Lower leg skin (tissue), 4 donors: ENCODE data around the gene HSPG2. TPM values are rescaled to one million over a fixed set of nuclear protein-coding genes. Genes with fewer than 3 reads are reported as not detected.

Source experiments
- DNase-seq, 2 donors: peaks; one replicate each; pipeline ENCODE4 v3.0.0-alpha.2; 2019; ENCODE audit warnings: low spot score in 2 of 2
- H3K4me3 ChIP-seq: fragments of 200-600 bp; sonication (generic); 2 replicates; pipeline ENCODE4 v1.5.1; 2017; ENCODE audit warnings: mild to moderate bottlenecking, low read depth; ENCODE audit not compliant: poor library complexity, severe bottlenecking
- POLR2A ChIP-seq, 2 donors: fragments of 450-650 bp; IDR thresholded peaks; one replicate each; pipeline ENCODE4 v1.6.1; 2016 to 2017; ENCODE audit warnings: antibody characterized with exemption in 2 of 2, mild to moderate bottlenecking in 1 of 2, moderate library complexity in 1 of 2
- WGBS, 2 donors: methylation state at CpG; one replicate each; pipeline ENCODE4 v1.1.5; 2018; 5-methylcytosine and 5-hydroxymethylcytosine counted together
- intact Hi-C: fragments of 100-400 bp; cut with DNase I; formaldehyde crosslinking; loops from one replicate; pipeline ENCODE4 v1.15.0; 2023; ENCODE audit warnings: low total_unique reads
- total RNA-seq, 4 donors: library from RNA; depleted of rRNA; stranded (reverse); fragments of >200 nt; gene quantifications; one replicate each; pipeline ENCODE4 v1.1.0, GENCODE V29; 2016
- TF ChIP-seq, protein P1 (sequence below), 3 donors: fragments of 450-650 bp; IDR thresholded peaks; one replicate each; pipeline ENCODE4 v1.5.1; 2016; ENCODE audit warnings: antibody characterized with exemption in 3 of 3, mild to moderate bottlenecking in 3 of 3, moderate library complexity in 2 of 3

HSPG2 gene
- total RNA-seq, 4 donors from 2014 or later, result 67.9 to 171 (median 99.6) TPM

GRCh38 chr1:21876267-21876666 lies 60.8 kb downstream of the HSPG2 start:
- 90 to 93% methylated on average over 16 of the region's 16 CpGs for WGBS, 2 donors
- no peak overlapping the region for H3K4me3 ChIP-seq
- intact Hi-C loops, result no loop called here
- TF ChIP-seq, protein P1, sequence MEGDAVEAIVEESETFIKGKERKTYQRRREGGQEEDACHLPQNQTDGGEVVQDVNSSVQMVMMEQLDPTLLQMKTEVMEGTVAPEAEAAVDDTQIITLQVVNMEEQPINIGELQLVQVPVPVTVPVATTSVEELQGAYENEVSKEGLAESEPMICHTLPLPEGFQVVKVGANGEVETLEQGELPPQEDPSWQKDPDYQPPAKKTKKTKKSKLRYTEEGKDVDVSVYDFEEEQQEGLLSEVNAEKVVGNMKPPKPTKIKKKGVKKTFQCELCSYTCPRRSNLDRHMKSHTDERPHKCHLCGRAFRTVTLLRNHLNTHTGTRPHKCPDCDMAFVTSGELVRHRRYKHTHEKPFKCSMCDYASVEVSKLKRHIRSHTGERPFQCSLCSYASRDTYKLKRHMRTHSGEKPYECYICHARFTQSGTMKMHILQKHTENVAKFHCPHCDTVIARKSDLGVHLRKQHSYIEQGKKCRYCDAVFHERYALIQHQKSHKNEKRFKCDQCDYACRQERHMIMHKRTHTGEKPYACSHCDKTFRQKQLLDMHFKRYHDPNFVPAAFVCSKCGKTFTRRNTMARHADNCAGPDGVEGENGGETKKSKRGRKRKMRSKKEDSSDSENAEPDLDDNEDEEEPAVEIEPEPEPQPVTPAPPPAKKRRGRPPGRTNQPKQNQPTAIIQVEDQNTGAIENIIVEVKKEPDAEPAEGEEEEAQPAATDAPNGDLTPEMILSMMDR (IDR thresholded peaks at IDR 0.05), result no peak
- TF ChIP-seq POLR2A (IDR thresholded peaks at IDR 0.05), result no peak
- no peak for DNase-seq

DNA sequence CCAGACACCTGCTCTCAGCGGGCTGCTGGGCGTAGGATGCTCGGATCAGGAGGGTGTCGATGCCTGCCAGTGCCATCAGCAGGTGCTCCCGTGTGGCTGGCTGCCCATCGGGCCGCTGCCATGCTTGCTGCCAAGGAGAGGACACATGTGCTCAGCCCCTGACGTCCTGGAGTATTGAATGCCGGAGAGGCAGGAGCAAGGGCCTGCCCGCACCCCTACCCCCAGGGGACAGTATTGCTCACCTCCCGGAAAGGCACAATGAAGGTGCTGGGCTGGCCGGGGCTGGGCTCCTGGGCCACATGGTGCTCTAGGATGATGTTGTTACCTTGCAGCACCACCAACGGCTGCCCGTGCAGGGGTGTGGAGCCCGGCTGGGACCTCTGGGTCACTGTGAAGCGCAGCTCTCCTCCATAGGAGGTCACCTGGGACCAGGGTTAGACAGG lies 61.5 kb downstream of the HSPG2 start:
- no peak overlapping the region for H3K4me3 ChIP-seq
- no peak for DNase-seq
- intact Hi-C loops, result no loop called here
- TF ChIP-seq POLR2A (IDR thresholded peaks at IDR 0.05), result no peak
- TF ChIP-seq, protein P1 (IDR thresholded peaks at IDR 0.05), result no peak
- whole genome bisulfite sequencing, 2 donors, result 83 to 85% methylated on average over 5 to 16 of the region's 16 CpGs

GRCh38 chr1:21874778-21875547 lies 62.1 kb downstream of the HSPG2 start:
- 72 to 80% methylated on average over 15 to 24 of the region's 24 CpGs for WGBS, 2 donors
- no peak for DNase-seq

DNA sequence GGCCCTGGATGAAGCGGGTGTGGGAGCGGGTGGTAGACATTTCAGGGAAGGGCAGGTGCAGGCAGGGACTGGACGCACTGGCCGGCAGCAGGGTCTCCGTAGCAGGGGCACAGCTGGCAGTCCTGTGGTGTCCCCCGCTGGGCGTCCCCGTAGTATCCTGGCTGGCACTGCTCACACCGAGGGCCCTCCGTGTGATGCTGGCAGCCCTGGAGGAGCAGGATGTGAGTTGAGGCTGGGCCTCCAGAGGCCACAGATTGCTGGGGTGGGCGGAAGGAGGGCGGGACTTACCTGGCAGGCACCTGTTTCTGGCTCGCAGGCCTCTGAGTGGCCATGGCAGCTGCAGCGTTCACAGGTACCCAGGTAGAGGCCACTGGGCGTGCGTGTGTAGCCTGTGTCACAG lies 62.8 kb downstream of the HSPG2 start:
- intact Hi-C loops, result no loop called here
- TF ChIP-seq POLR2A (IDR thresholded peaks at IDR 0.05), result no peak
- TF ChIP-seq, protein P1 (IDR thresholded peaks at IDR 0.05), result no peak
- DNase-seq, result no peak
- 89 to 91% methylated on average over 6 to 11 of the region's 16 CpGs for WGBS, 2 donors
- H3K4me3 ChIP-seq, result no peak overlapping the region

More at GRCh38 chr1:21874778-21875547, 62.1 kb downstream of the HSPG2 start:
- TF ChIP-seq, protein P1 (IDR thresholded peaks at IDR 0.05), result no peak
- no peak for TF ChIP-seq POLR2A (IDR thresholded peaks at IDR 0.05)
- intact Hi-C loops, result no loop called here
- no peak overlapping the region for H3K4me3 ChIP-seq

- H3K4me3 ChIP-seq, result no peak overlapping the region
- WGBS, 2 donors, result 84 to 91% methylated on average over 9 to 10 of the region's 10 CpGs
- intact Hi-C loops, result no loop called here
- DNase-seq, result no peak
- no peak for TF ChIP-seq POLR2A (IDR thresholded peaks at IDR 0.05)
- TF ChIP-seq, protein P1 (IDR thresholded peaks at IDR 0.05), result no peak
Observed at GRCh38 chr1:21873761-21874160, 63.3 kb downstream of the HSPG2 start.
